CD4-positive, alpha-beta memory T cell (primary cell): ENCODE measurements around the gene BTK. TPM values are rescaled to one million over a fixed set of nuclear protein-coding genes. Genes with fewer than 3 reads are reported as not detected.

Source experiments
- CTCF ChIA-PET: fragments of 350-600 bp; sonication (Branson Sonifier 250); formaldehyde crosslinking; loops from one replicate; lab custom pipeline; 2021; ENCODE audit warnings: inconsistent platforms; ENCODE audit not compliant: partially characterized antibody; lab: Charles Lee
- POLR2A ChIA-PET: fragments of 350-600 bp; sonication (Branson Sonifier 250); formaldehyde crosslinking; loops from one replicate; lab custom pipeline; 2021; ENCODE audit not compliant: partially characterized antibody; lab: Charles Lee
- DNase-seq, 5 donors: peaks; one replicate each; pipeline versions ENCODE4 v3.0.0 to v3.0.0-alpha.2; 2020 to 2022; ENCODE audit warnings: mixed read lengths in 1 of 5
- H3K27ac ChIP-seq: one replicate; pipeline ENCODE4 v1.7.0; 2013; ENCODE audit warnings: low read depth, low read length
- H3K27me3 ChIP-seq: 2 replicates; pipeline ENCODE4 v1.7.0; 2013; ENCODE audit warnings: mild to moderate bottlenecking, low read length, moderate library complexity; ENCODE audit not compliant: insufficient read depth
- H3K36me3 ChIP-seq: 2 replicates; pipeline ENCODE4 v1.7.0; 2013; ENCODE audit warnings: mild to moderate bottlenecking, low read length, moderate library complexity; ENCODE audit not compliant: insufficient read depth
- H3K4me1 ChIP-seq: 2 replicates; pipeline ENCODE4 v1.7.0; 2013; ENCODE audit warnings: mild to moderate bottlenecking, low read length, moderate library complexity; ENCODE audit not compliant: insufficient read depth
- H3K4me3 ChIP-seq, 2 donors: one replicate each; pipeline ENCODE4 v1.7.0; 2013; ENCODE audit warnings: low read length in 2 of 2, mild to moderate bottlenecking in 1 of 2
- H3K9me3 ChIP-seq, 2 donors: one replicate each; pipeline ENCODE4 v1.7.0; 2013; ENCODE audit warnings: low read length in 2 of 2, control low read depth in 1 of 2; ENCODE audit not compliant: control insufficient read depth in 1 of 2
- H3K27ac Mint-ChIP-seq, 7 donors: one replicate each; pipeline ENCODE4 v1.8.0; 2020 to 2021; ENCODE audit warnings: mixed read lengths in 7 of 7, mild to moderate bottlenecking in 6 of 7, inconsistent platforms in 3 of 7, moderate library complexity in 3 of 7
- H3K27me3 Mint-ChIP-seq, 2 donors: one replicate each; pipeline ENCODE4 v1.8.0; 2020 to 2021; ENCODE audit warnings: mixed read lengths in 2 of 2
- H3K36me3 Mint-ChIP-seq, 2 donors: one replicate each; pipeline ENCODE4 v1.8.0; 2020 to 2021; ENCODE audit warnings: mixed read lengths in 2 of 2, inconsistent platforms in 1 of 2, mild to moderate bottlenecking in 1 of 2
- H3K4me1 Mint-ChIP-seq, 4 donors: one replicate each; pipeline ENCODE4 v1.8.0; 2020 to 2021; ENCODE audit warnings: mixed read lengths in 4 of 4, mild to moderate bottlenecking in 1 of 4
- H3K4me3 Mint-ChIP-seq, 8 donors: one replicate each; pipeline ENCODE4 v1.8.0; 2020 to 2021; ENCODE audit warnings: mixed read lengths in 8 of 8, mild to moderate bottlenecking in 7 of 8, moderate library complexity in 6 of 8, inconsistent platforms in 3 of 8
- H3K9me3 Mint-ChIP-seq, 8 donors: one replicate each; pipeline ENCODE4 v1.8.0; 2020 to 2021; ENCODE audit warnings: mixed read lengths in 8 of 8, mild to moderate bottlenecking in 5 of 8, inconsistent platforms in 3 of 8, moderate library complexity in 1 of 8
- intact Hi-C: fragments of 100-400 bp; cut with micrococcal nuclease; formaldehyde crosslinking; loops from one replicate; pipeline ENCODE4 v1.15.1; 2023
- polyA plus RNA-seq, 2 donors: library from polyadenylated mRNA; unstranded; fragments of 300-500 nt; fragmentation: Illumina TruSeq; gene quantifications; one replicate each; pipeline ENCODE4 v1.2.3, GENCODE V29; 2021
- total RNA-seq, 2 experiments: library from RNA; stranded (reverse); gene quantifications; one replicate each; pipeline ENCODE4 v1.2.3, GENCODE V29; 2021

Gene BTK
- total RNA-seq (1 to 10 TPM; 1.6 to 1.9 TPM), polyA plus RNA-seq (1 to 10 TPM in 1 of 2 donors, not detected in 1; 1.1 TPM)

GRCh38 chrX:101385795-101386541 lies at the start of gene BTK:
BTK (minus strand) TSS chrX:101386191; CDS start chrX:101375284, 10,907 bp downstream.
- peaks cover 0 to 2% of the 10 kb centered on the region in 2 donors for H3K36me3 Mint-ChIP-seq
- H3K4me1 Mint-ChIP-seq: peaks cover 0 to 9% (median 0%) of the 10 kb centered on the region in 4 donors
- H3K4me1 ChIP-seq: peaks cover 5% of the 10 kb centered on the region
- no peaks in the 10 kb centered on the region for H3K9me3 Mint-ChIP-seq
- intact Hi-C loops: no loop called here
- no peaks in the 10 kb centered on the region for H3K27me3 Mint-ChIP-seq
- H3K27ac Mint-ChIP-seq: peak within 1 kb of the TSS in 1 of 7 donors; percentile 9
- no peak within 1 kb of the TSS for H3K4me3 Mint-ChIP-seq
- H3K36me3 ChIP-seq: no peaks in the 10 kb centered on the region
- no peaks in the 10 kb centered on the region for H3K9me3 ChIP-seq
- H3K27me3 ChIP-seq: no peaks in the 10 kb centered on the region
- H3K4me3 ChIP-seq: no peak within 1 kb of the TSS
- no peak within 1 kb of the TSS for H3K27ac ChIP-seq
- no peak for DNase-seq
- POLR2A ChIA-PET: no interaction called here
- CTCF ChIA-PET: no interaction called here

GRCh38 chrX:101430457-101431078 lies 44.6 kb upstream of the BTK start:
- intact Hi-C loops: no loop called here
- Histone ChIP-seq H3K4me1 (no peaks in the 10 kb centered on the region), H3K9me3 (no peaks in the 10 kb centered on the region), H3K36me3 (no peaks in the 10 kb centered on the region), H3K4me3 (no peak overlapping the region), H3K27ac (no peak overlapping the region), H3K27me3 (no peaks in the 10 kb centered on the region)
- H3K4me1 Mint-ChIP-seq: peaks cover 0 to 9% (median 4%) of the 10 kb centered on the region in 4 donors
- peak overlapping the region in 1 of 7 donors; percentile 31 for H3K27ac Mint-ChIP-seq
- ChIA-PET POLR2A (no interaction called here), CTCF (no interaction called here)
- H3K9me3 Mint-ChIP-seq: no peaks in the 10 kb centered on the region
- H3K4me3 Mint-ChIP-seq: no peak overlapping the region
- H3K36me3 Mint-ChIP-seq: peaks cover 21 to 31% of the 10 kb centered on the region in 2 donors
- no peaks in the 10 kb centered on the region for H3K27me3 Mint-ChIP-seq
- no peak for DNase-seq

- Mint-ChIP-seq H3K9me3 (no peaks in the 10 kb centered on the region), H3K4me1 (peaks cover under 1 to 9% (median 5%) of the 10 kb centered on the region in 4 donors), H3K4me3 (no peak overlapping the region), H3K36me3 (peaks cover 24 to 33% of the 10 kb centered on the region in 2 donors), H3K27ac (no peak overlapping the region), H3K27me3 (no peaks in the 10 kb centered on the region)
- Histone ChIP-seq H3K9me3 (no peaks in the 10 kb centered on the region), H3K4me1 (no peaks in the 10 kb centered on the region), H3K27me3 (no peaks in the 10 kb centered on the region), H3K4me3 (no peak overlapping the region), H3K27ac (no peak overlapping the region), H3K36me3 (no peaks in the 10 kb centered on the region)
- CTCF ChIA-PET: no interaction called here
- POLR2A ChIA-PET: no interaction called here
- intact Hi-C loops: no loop called here
- no peak for DNase-seq
These were observed 43.9 kb upstream of the BTK start for GRCh38 chrX:101429934-101430333.

GRCh38 chrX:101427954-101428353 lies 42.0 kb upstream of the BTK start:
- Mint-ChIP-seq H3K4me1 (peaks cover 1 to 9% (median 5%) of the 10 kb centered on the region in 4 donors), H3K4me3 (no peak overlapping the region), H3K9me3 (no peaks in the 10 kb centered on the region), H3K27ac (no peak overlapping the region), H3K27me3 (no peaks in the 10 kb centered on the region), H3K36me3 (peaks cover 28 to 38% of the 10 kb centered on the region in 2 donors)
- CTCF ChIA-PET: interaction anchor here (1.4 kb wide), 1 partner anchor 9 kb away, joined by 5 read pairs; no protein-coding TSS in a partner anchor
- intact Hi-C loops: no loop called here
- H3K4me1 ChIP-seq: no peaks in the 10 kb centered on the region
- POLR2A ChIA-PET: no interaction called here
- H3K36me3 ChIP-seq: no peaks in the 10 kb centered on the region
- H3K9me3 ChIP-seq: no peaks in the 10 kb centered on the region
- H3K4me3 ChIP-seq: no peak overlapping the region
- DNase-seq: no peak
- no peak overlapping the region for H3K27ac ChIP-seq
- no peaks in the 10 kb centered on the region for H3K27me3 ChIP-seq

- H3K9me3 ChIP-seq: no peaks in the 10 kb centered on the region
- intact Hi-C loops: loop anchor here (5.0 to 10.0 kb wide), 2 partner anchors 178 to 1235 kb away; partner anchors contain the start of gene GPRASP1
- no peaks in the 10 kb centered on the region for H3K27me3 ChIP-seq
- H3K4me3 ChIP-seq: no peak overlapping the region
- H3K9me3 Mint-ChIP-seq: no peaks in the 10 kb centered on the region
- DNase-seq: no peak
- H3K4me1 ChIP-seq: peaks cover 24% of the 10 kb centered on the region
- no peaks in the 10 kb centered on the region for H3K27me3 Mint-ChIP-seq
- H3K27ac Mint-ChIP-seq: peak overlapping the region; percentile 13 to 97 (median 57)
- peak overlapping the region in 7 of 8 donors; percentile 4 to 93 (median 69) for H3K4me3 Mint-ChIP-seq
- peaks cover 15 to 44% (median 28%) of the 10 kb centered on the region in 4 donors for H3K4me1 Mint-ChIP-seq
- H3K36me3 Mint-ChIP-seq: peaks cover 7 to 11% of the 10 kb centered on the region in 2 donors
- ChIA-PET CTCF (interaction anchor here (1.9 kb wide), 1 partner anchor 9 kb away, joined by 5 read pairs; no protein-coding TSS in a partner anchor), POLR2A (interaction anchor here (1.0 to 3.8 kb wide), 4 partner anchors 12 to 512 kb away, joined by 5 to 29 read pairs (median 10); partner anchors contain the start of genes GLA, HNRNPH2, RPL36A and ZMAT1)
- H3K27ac ChIP-seq: no peak overlapping the region
- no peaks in the 10 kb centered on the region for H3K36me3 ChIP-seq
These were observed 33.5 kb upstream of the BTK start for GRCh38 chrX:101419489-101419888.

GRCh38 chrX:101417981-101418841 lies 32.2 kb upstream of the BTK start:
- POLR2A ChIA-PET: interaction anchor here (0.9 to 3.8 kb wide), 7 partner anchors 10 to 513 kb away, joined by 3 to 29 read pairs (median 5); partner anchors contain the start of genes CENPI, GLA, HNRNPH2 and RPL36A
- H3K27ac Mint-ChIP-seq: peak overlapping the region; percentile 84 to 99 (median 94)
- no peaks in the 10 kb centered on the region for H3K9me3 Mint-ChIP-seq
- peak; percentile 20 to 38 (median 32) for DNase-seq
- peaks cover 15 to 46% (median 28%) of the 10 kb centered on the region in 4 donors for H3K4me1 Mint-ChIP-seq
- Histone ChIP-seq H3K27me3 (no peaks in the 10 kb centered on the region), H3K27ac (peak overlapping the region; percentile 74), H3K9me3 (no peaks in the 10 kb centered on the region), H3K4me1 (peaks cover 29% of the 10 kb centered on the region), H3K4me3 (peak overlapping the region; percentile 36 to 63), H3K36me3 (no peaks in the 10 kb centered on the region)
- H3K27me3 Mint-ChIP-seq: no peaks in the 10 kb centered on the region
- intact Hi-C loops: loop anchor here (5.0 to 10.0 kb wide), 2 partner anchors 179 to 1237 kb away; partner anchors contain the start of gene GPRASP1
- CTCF ChIA-PET: interaction anchor here (1.1 to 5.8 kb wide), 7 partner anchors 11 to 381 kb away, joined by 3 to 35 read pairs (median 5); partner anchors contain the start of gene RPL36A
- H3K36me3 Mint-ChIP-seq: peaks cover 8 to 12% of the 10 kb centered on the region in 2 donors
- peak overlapping the region; percentile 84 to 93 (median 92) for H3K4me3 Mint-ChIP-seq
